HG02884 (cell line): ENCODE measurements around the gene CDK5.
"Not testable (repeated sequence)": the region's sequence is repeated elsewhere in the genome, so short reads cannot be mapped to it uniquely, and the experiment has no call there.

Experiments used
- ATAC-seq: cut with Tn5 transposase; IDR thresholded peaks from one replicate; pipeline ENCODE4 v1.9.1; 2021; ENCODE audit warnings: mild to moderate bottlenecking, moderate library complexity; ENCODE audit not compliant: unreplicated experiment

Gene CDK5

GRCh38 chr7:151035902-151036301 is 21.8 kb downstream of the CDK5 start:
- ATAC-seq, result no peak

- no peak for ATAC-seq
Measured at GRCh38 chr7:151035026-151035717, 22.5 kb downstream of the CDK5 start.

- ATAC-seq, result no peak
Measured at GRCh38 chr7:151034312-151035025, 23.2 kb downstream of the CDK5 start.

DNA sequence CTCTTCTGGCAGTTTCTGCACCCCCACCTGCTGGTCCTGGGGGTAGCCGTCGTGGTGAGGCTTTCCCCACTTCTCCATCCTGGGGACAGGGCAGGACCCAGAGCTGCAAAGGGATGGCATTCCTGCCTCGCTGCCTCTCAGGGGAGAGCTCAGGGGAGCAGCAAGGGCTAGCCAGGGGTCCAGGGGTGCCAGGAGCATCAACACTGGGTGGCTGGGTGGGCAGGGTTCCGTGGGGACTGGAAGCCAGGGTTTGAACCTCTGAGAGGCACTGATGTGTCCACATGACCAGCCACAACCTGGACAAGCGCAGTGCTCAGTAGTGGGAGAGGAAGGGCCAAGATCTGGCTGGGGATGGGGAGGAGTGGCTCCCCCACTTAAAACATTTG is 23.8 kb downstream of the CDK5 start:
- no peak for ATAC-seq

GRCh38 chr7:151032936-151033863 is 24.5 kb downstream of the CDK5 start:
- ATAC-seq, result no peak

- ATAC-seq, result no peak
Measured at GRCh38 chr7:151031011-151031410, 26.7 kb downstream of the CDK5 start.

DNA sequence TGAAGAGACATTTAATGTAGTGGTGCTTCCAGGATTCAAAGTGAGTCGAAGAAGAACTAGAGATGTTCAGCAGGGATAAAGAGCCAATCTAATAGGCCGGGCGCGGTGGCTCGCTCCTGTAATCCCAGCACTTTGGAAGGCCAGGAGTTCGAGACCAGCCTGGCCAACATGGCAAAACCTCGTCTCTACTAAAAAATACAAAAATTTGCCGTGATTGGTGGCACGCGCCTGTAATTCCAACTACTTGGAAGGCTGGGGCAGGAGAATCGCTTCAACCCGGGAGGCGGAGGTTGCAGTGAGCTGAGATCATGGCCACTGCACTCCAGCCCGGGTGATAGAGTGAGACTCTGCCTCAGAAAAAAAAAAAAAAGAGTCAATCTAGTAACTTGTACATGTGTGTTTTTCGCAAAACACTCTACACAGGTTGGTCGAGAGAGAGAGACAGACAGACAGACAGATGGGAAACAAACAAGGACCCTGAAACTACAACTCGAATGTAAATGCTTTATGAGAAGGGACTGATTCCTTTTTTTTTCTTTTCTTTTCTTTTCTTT is 28.7 kb downstream of the CDK5 start:
- ATAC-seq, result no peak

- peak; percentile 94 for ATAC-seq
Measured at GRCh38 chr7:151028131-151028947, 29.4 kb downstream of the CDK5 start, which contains the start of gene ABCB8. Gene ABCB8, plus strand, starts transcription at chr7:151028450. Its CDS starts 66 bp downstream, at chr7:151028516.

- peak; percentile 4 for ATAC-seq
Measured at GRCh38 chr7:151027728-151028130, 30.0 kb downstream of the CDK5 start.

DNA sequence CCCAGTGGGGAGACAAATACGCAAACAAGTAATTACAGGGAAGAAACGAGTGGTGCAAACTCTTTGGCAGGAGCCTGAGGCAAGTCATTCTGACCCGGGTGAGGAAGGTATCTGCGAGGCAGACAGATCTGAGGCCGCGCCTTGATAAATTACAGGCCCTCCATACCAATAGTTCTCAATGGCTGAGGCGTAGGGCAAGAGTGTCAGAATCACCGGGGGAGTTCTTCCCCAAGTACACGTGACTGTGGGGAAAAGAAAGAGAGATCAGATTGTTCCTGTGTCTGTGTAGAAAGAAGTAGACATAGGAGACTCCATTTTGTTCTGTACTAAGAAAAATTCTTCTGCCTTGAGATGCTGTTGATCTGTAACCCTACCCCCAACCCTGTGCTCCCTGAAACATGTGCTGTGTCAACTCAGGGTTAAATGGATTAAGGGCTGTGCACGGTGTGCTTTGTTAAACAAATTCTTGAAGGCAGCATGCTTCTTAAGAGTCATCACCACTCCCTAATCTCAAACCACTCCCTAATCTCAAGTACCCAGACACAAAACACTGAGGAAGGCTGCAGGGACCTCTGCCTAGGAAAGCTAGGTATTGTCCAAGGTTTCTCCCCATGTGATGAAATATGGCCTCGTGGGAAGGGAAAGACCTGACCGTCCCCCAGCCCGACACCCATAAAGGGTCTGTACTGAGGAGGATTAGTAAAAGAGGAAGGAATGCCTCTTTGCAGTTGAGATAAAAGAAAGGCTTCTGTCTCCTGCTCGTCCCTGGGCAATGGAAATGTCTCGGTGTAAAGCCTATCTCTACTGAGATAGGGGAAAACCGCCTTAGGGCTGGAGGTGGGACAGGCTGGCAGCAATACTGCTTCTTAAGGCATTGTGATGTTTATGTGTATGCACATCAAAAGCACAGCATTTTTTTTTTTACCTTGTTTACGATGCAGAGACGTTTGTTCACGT is 30.6 kb downstream of the CDK5 start:
- ATAC-seq, result not testable (repeated sequence)

GRCh38 chr7:151025924-151026671 is 31.6 kb downstream of the CDK5 start:
- no peak for ATAC-seq

DNA sequence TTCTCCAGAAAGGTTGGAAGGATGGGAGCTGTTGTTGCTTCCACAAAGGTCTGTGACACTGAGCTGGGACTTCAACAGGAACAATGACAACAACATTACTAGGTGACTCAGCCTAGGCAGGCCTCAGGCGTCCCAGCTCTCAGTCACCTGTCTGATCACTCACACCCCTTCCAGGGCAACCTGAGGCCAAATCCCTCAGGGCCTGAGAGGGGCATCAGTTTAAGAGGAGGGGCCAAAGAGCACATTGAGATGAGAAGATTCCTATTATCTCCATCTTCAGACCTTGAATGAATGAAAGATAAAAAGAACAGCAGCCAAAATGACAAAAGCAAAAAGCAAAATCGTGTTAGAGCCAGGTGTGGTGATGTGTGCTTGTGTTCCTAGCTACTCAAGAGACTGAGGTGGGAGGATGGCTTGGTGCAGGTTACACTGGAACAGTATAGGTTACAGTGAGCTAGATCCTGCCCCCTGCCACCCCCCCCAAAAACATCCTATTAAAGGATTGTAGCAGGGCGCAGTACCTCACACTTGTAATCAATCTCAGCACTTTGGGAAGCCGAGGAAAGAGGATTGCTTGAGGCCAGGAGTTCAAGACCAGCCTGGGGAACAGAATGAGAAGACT is 33.2 kb downstream of the CDK5 start, which contains the start of gene ATG9B:
ATG9B (minus strand) TSS at position 60 of the 622 bp plus-strand sequence. CDS start 71 bp downstream, outside the sequence.
- no peak for ATAC-seq

DNA sequence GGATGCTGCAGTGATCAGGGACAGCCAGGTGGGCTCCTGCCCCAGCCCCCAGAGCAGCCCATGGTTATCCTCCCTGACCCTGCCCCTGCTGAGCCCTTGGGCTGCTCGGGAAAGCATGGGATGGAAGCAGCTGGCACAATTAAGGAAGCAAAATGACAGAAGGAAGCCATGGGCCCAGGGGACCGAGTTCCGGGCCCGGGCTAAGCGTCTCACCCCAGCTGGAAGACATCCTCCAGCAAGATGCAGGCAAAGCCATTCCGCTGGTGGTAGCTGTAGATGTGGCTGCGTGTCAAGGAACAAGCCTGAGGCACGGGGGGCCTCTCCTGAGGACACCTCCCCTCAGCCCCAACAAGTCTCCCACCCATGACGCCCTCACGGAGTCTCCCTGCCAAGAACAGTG is 34.5 kb downstream of the CDK5 start:
- no peak for ATAC-seq

- no peak for ATAC-seq
Measured at GRCh38 chr7:151020231-151020630, 37.5 kb downstream of the CDK5 start.

GRCh38 chr7:151019130-151019447 is 38.6 kb downstream of the CDK5 start:
- ATAC-seq, result no peak

DNA sequence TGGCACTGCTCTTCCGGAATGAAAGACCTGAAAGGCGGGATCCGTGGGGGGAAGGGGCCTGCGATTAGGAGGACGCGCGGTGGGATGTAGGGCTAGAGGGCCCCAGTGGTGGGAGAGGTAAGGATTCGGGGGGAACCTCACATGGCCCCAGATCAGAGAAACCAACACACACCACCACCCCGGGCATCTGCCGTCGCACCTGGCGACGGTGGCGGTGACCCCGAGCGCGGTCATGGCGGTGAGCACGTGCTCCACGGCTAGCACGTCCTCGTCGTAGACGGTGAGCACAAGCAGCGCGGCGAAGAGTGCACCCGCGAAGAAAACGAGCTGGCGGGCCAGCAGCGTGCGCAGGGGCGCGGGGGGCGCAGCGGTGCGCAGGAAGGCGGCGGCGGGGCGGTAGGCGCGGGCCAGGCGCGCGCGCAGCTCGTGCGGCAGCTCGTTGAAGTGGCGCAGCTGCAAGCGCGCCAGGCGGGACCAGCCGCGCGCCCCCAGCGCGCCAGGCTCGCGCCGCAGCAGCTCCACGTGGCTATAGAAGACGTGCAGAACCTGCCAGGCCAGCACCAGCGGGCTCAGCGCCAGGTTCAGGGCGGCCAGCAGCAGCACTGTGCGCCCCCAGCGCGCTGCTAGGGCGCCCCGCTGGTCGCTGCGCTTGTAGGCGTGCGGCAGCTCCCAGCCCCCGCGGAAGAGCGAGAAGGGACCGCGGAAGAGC is 39.1 kb downstream of the CDK5 start:
- ATAC-seq, result no peak

- ATAC-seq, result no peak
Measured at GRCh38 chr7:151017953-151018420, 39.7 kb downstream of the CDK5 start.
